Right cardiac atrium (tissue), 5 donors: ENCODE results near the gene DAGLB. TPM values are rescaled to one million over a fixed set of nuclear protein-coding genes. Genes with fewer than 3 reads are reported as not detected.
"Not testable (repeated sequence)": the region's sequence is repeated elsewhere in the genome, so short reads cannot be mapped to it uniquely, and the experiment has no call there.

Source experiments
- ATAC-seq, 2 donors: fragments of 200-7000 bp; cut with Tn5 transposase; one replicate each; pipeline versions ENCODE4 v1.8.0 to v1.9.1; 2020; ENCODE audit warnings: moderate library complexity in 2 of 2, mild to moderate bottlenecking in 1 of 2
- DNase-seq, 3 donors: peaks; one replicate each; pipeline ENCODE4 v3.0.0-alpha.2; 2020
- H3K27ac ChIP-seq: one replicate; pipeline ENCODE4 v1.5.1; 2013; ENCODE audit warnings: mild to moderate bottlenecking, low read length, control low read depth, moderate library complexity
- H3K27me3 ChIP-seq: one replicate; pipeline ENCODE4 v1.6.1; 2013; ENCODE audit not compliant: control insufficient read depth, insufficient read depth
- H3K4me1 ChIP-seq: one replicate; pipeline ENCODE4 v1.6.1; 2013; ENCODE audit warnings: low read length; ENCODE audit not compliant: control insufficient read depth, insufficient read depth
- H3K4me3 ChIP-seq: one replicate; pipeline ENCODE4 v1.5.1; 2013; ENCODE audit warnings: low read length, control low read depth
- H3K9me3 ChIP-seq: one replicate; pipeline ENCODE4 v1.6.1; 2013; ENCODE audit warnings: low read length; ENCODE audit not compliant: control insufficient read depth
- WGBS: extraction: QIAGEN DNeasy Blood & Tissue Kit; methylation state at CpG from one replicate; pipeline ENCODE4 v1.1.7; 2013; 5-methylcytosine and 5-hydroxymethylcytosine counted together
- intact Hi-C, 4 donors: fragments of 100-400 bp; cut with DNase I; formaldehyde crosslinking; loops; one replicate each; pipeline versions ENCODE4 v1.11.0 to v1.14.0; 2022 to 2023
- polyA plus RNA-seq: library from polyadenylated mRNA; stranded (reverse); fragments of 200-250 nt; gene quantifications from one replicate; pipeline ENCODE4 v1.2.3, GENCODE V29; 2013
- total RNA-seq, 4 donors: library from RNA; stranded (reverse); fragmentation: NEBNext Ultra II Directional; extraction: Animal tissue kit (Norgen Biotek cat#: 25700); gene quantifications; one replicate each; pipeline ENCODE4 v1.2.1, GENCODE V29; 2021
- donor health status: healthy with polysubstance abuse.
- donor health status: DM: no; HTN: yes; CAD: no.
- donor health status: DM: no; HTN: no; CAD: no.
- donor health status: DM: no; HTN: yes; CAD: no; lungs with severe emphysema.
- donor health status: DM: yes; HTN: yes; CAD: no.

DAGLB gene
- total and polyA plus RNA-seq, 5 donors = 5.4 to 9.9 (median 8.6) TPM

- Histone ChIP-seq H3K27me3 (no peaks in the 10 kb centered on the region), H3K4me3 (no peak overlapping the region), H3K9me3 (no peaks in the 10 kb centered on the region), H3K4me1 (no peaks in the 10 kb centered on the region), H3K27ac (no peak overlapping the region)
- intact Hi-C loops = no loop called here
- ATAC-seq (no peak), DNase-seq (no peak)
- 93% methylated on average over 11 of the region's 11 CpGs for WGBS
These were observed 13.3 kb upstream of the DAGLB start for GRCh38 chr7:6460990-6461584.

GRCh38 chr7:6460303-6460702, 12.5 kb upstream of the DAGLB start:
- H3K27ac ChIP-seq = no peak overlapping the region
- no peaks in the 10 kb centered on the region for H3K9me3 ChIP-seq
- ATAC-seq (no peak), DNase-seq (no peak)
- no peaks in the 10 kb centered on the region for H3K27me3 ChIP-seq
- intact Hi-C loops = no loop called here
- 83% methylated on average over 6 of the region's 6 CpGs for WGBS
- H3K4me3 ChIP-seq = no peak overlapping the region
- no peaks in the 10 kb centered on the region for H3K4me1 ChIP-seq

- H3K27ac ChIP-seq, H3K4me1 ChIP-seq, H3K27me3 ChIP-seq, DNase-seq, H3K4me3 ChIP-seq, ATAC-seq, H3K9me3 ChIP-seq, intact Hi-C loops: not testable (repeated sequence)
- 88% methylated on average over 3 of the region's 3 CpGs for WGBS
These were observed 10.9 kb upstream of the DAGLB start for GRCh38 chr7:6458676-6459075.

GRCh38 chr7:6453734-6454133, 6.0 kb upstream of the DAGLB start:
- Histone ChIP-seq H3K27ac (no peak overlapping the region), H3K4me3 (no peak overlapping the region), H3K4me1 (no peaks in the 10 kb centered on the region), H3K9me3 (no peaks in the 10 kb centered on the region), H3K27me3 (no peaks in the 10 kb centered on the region)
- ATAC-seq = no peak
- no peak for DNase-seq
- WGBS = 81% methylated on average over 4 of the region's 4 CpGs
- intact Hi-C loops = no loop called here

GRCh38 chr7:6451224-6451705, 3.5 kb upstream of the DAGLB start:
- intact Hi-C loops = no loop called here

GRCh38 chr7:6450591-6450990, 2.8 kb upstream of the DAGLB start:
- H3K4me1 ChIP-seq, intact Hi-C loops, ATAC-seq, H3K27ac ChIP-seq, DNase-seq, H3K4me3 ChIP-seq, H3K9me3 ChIP-seq, H3K27me3 ChIP-seq: not testable (repeated sequence)
- WGBS = 84% methylated on average over 9 of the region's 10 CpGs

More at GRCh38 chr7:6451224-6451705, 3.5 kb upstream of the DAGLB start:
- WGBS = 85% methylated on average over 6 of the region's 6 CpGs
- no peak overlapping the region for H3K4me3 ChIP-seq
- no peak overlapping the region for H3K27ac ChIP-seq
- DNase-seq = no peak
- ATAC-seq = no peak
- H3K27me3 ChIP-seq = no peaks in the 10 kb centered on the region
- H3K4me1 ChIP-seq = peaks cover 4% of the 10 kb centered on the region
- H3K9me3 ChIP-seq = no peaks in the 10 kb centered on the region

GRCh38 chr7:6449884-6450283, 2.1 kb upstream of the DAGLB start:
- intact Hi-C loops, H3K9me3 ChIP-seq, ATAC-seq, H3K27me3 ChIP-seq, H3K4me1 ChIP-seq, H3K27ac ChIP-seq, H3K4me3 ChIP-seq, DNase-seq: not testable (repeated sequence)
- WGBS = 82% methylated on average over 11 of the region's 11 CpGs

- H3K4me3 ChIP-seq = no peak overlapping the region
- H3K9me3 ChIP-seq = no peaks in the 10 kb centered on the region
- no peak for DNase-seq
- intact Hi-C loops = no loop called here
- no peak overlapping the region for H3K27ac ChIP-seq
- WGBS = 89% methylated on average over 16 of the region's 16 CpGs
- peaks cover 4% of the 10 kb centered on the region for H3K4me1 ChIP-seq
- ATAC-seq = no peak
- no peaks in the 10 kb centered on the region for H3K27me3 ChIP-seq
These were observed 1.3 kb upstream of the DAGLB start for GRCh38 chr7:6448943-6449543.

- peak overlapping the region; percentile 70 for H3K4me3 ChIP-seq
- ATAC-seq (peak; percentile 46 to 58), DNase-seq (peak; percentile 75 to 81 (median 78))
- no peaks in the 10 kb centered on the region for H3K27me3 ChIP-seq
- peaks cover 4% of the 10 kb centered on the region for H3K4me1 ChIP-seq
- H3K27ac ChIP-seq = peak overlapping the region; percentile 77
- WGBS = 13% methylated on average over 29 of the region's 29 CpGs
- intact Hi-C loops = no loop called here
- no peaks in the 10 kb centered on the region for H3K9me3 ChIP-seq
These were observed 745 bp downstream of the DAGLB start for GRCh38 chr7:6446838-6447580.

- H3K27me3 ChIP-seq = no peaks in the 10 kb centered on the region
- DNase-seq (no peak), ATAC-seq (no peak)
- no peak overlapping the region for H3K27ac ChIP-seq
- no peaks in the 10 kb centered on the region for H3K9me3 ChIP-seq
- H3K4me3 ChIP-seq = no peak overlapping the region
- intact Hi-C loops = no loop called here
- peaks cover 4% of the 10 kb centered on the region for H3K4me1 ChIP-seq
- WGBS = 94% methylated on average over 13 of the region's 13 CpGs
These were observed 3.1 kb downstream of the DAGLB start for GRCh38 chr7:6444516-6445269.
